OCI-LY7 (cell line): Measurements from ENCODE around the gene OSBPL3. TPM values are rescaled to one million over a fixed set of nuclear protein-coding genes. Genes with fewer than 3 reads are reported as not detected.

Experiments
- BruUV-seq: library from RNA; stranded (reverse); fragments of 400-500 nt; replicated peaks from 2 replicates; lab custom pipeline; 2021; lab: Mats Ljungman, UMichigan
- CTCF ChIA-PET: fragments of 300-600 bp; sonication (Branson Sonifier 250); formaldehyde crosslinking; loops from one replicate; lab custom pipeline; 2022; ENCODE audit warnings: antibody characterized with exemption; ENCODE audit not compliant: unreplicated experiment; lab: Charles Lee
- POLR2A ChIA-PET: fragments of 300-600 bp; sonication (Branson Sonifier 250); formaldehyde crosslinking; loops from one replicate; lab custom pipeline; 2022; ENCODE audit warnings: antibody characterized with exemption; lab: Charles Lee
- DNase-seq: peaks from one replicate; pipeline ENCODE4 v3.0.0-alpha.2; 2015; ENCODE audit warnings: low spot score
- H2AFZ ChIP-seq: fragments of 200-600 bp; sonication (generic), shearing (Covaris generic); 2 replicates; pipeline ENCODE4 v1.6.1; 2014; ENCODE audit warnings: mild to moderate bottlenecking, antibody characterized with exemption, low read length, moderate library complexity
- H3K27ac ChIP-seq: fragments of 200-600 bp; sonication (generic); 2 replicates; pipeline ENCODE4 v1.5.1; 2014; ENCODE audit warnings: mixed run types, low read depth, mild to moderate bottlenecking, moderate library complexity, low read length, inconsistent platforms; ENCODE audit not compliant: poor library complexity, severe bottlenecking
- H3K36me3 ChIP-seq: fragments of 200-600 bp; sonication (generic); 2 replicates; pipeline ENCODE4 v1.6.1; 2014; ENCODE audit warnings: mild to moderate bottlenecking, antibody characterized with exemption, low read length, moderate library complexity, mixed read lengths; ENCODE audit not compliant: insufficient read depth
- H3K4me1 ChIP-seq: fragments of 200-600 bp; sonication (generic); 2 replicates; pipeline ENCODE4 v1.5.1; 2014; ENCODE audit warnings: mild to moderate bottlenecking, low read length; ENCODE audit not compliant: insufficient read depth, poor library complexity, severe bottlenecking
- H3K4me2 ChIP-seq: fragments of 200-600 bp; sonication (generic); 2 replicates; pipeline ENCODE4 v1.6.1; 2014; ENCODE audit warnings: mild to moderate bottlenecking, low read length
- H3K4me3 ChIP-seq: fragments of 200-600 bp; sonication (generic); 2 replicates; pipeline ENCODE4 v1.5.1; 2014; ENCODE audit warnings: mild to moderate bottlenecking, low read depth, low read length; ENCODE audit not compliant: poor library complexity, severe bottlenecking
- H3K79me2 ChIP-seq: fragments of 200-600 bp; sonication (generic); 2 replicates; pipeline ENCODE4 v1.6.1; 2016; ENCODE audit warnings: low read depth, mild to moderate bottlenecking, low read length, moderate library complexity, mixed read lengths; ENCODE audit not compliant: insufficient read depth
- H3K9me2 ChIP-seq: fragments of 200-600 bp; sonication (generic); 2 replicates; pipeline ENCODE4 v1.6.1; 2016; ENCODE audit warnings: mild to moderate bottlenecking, low read length, mixed read lengths; ENCODE audit not compliant: insufficient read depth
- H3K9me3 ChIP-seq: fragments of 200-600 bp; sonication (generic); 2 replicates; pipeline ENCODE4 v1.6.1; 2014; ENCODE audit warnings: mild to moderate bottlenecking, mixed run types, low read length, mixed read lengths
- H4K20me1 ChIP-seq: fragments of 200-600 bp; sonication (generic); 2 replicates; pipeline ENCODE4 v1.6.1; 2014; ENCODE audit warnings: mild to moderate bottlenecking, antibody characterized with exemption, low read length, moderate library complexity, mixed read lengths; ENCODE audit not compliant: insufficient read depth
- CTCF ChIP-seq: fragments of 200-600 bp; sonication (generic); conservative IDR thresholded peaks from 2 replicates; pipeline ENCODE4 v1.5.1; 2014; ENCODE audit warnings: mild to moderate bottlenecking, antibody characterized with exemption, low read length, moderate library complexity, mixed read lengths
- EZH2phosphoT487 ChIP-seq: fragments of 200-600 bp; sonication (generic); IDR thresholded peaks from 2 replicates; pipeline ENCODE4 v1.6.1; 2018; ENCODE audit warnings: low read depth, borderline replicate concordance, mild to moderate bottlenecking, mixed run types, antibody characterized with exemption, low read length, moderate library complexity, mixed read lengths
- intact Hi-C: fragments of 100-400 bp; cut with micrococcal nuclease; formaldehyde crosslinking; loops from one replicate; pipeline ENCODE4 v1.10.0; 2022; ENCODE audit not compliant: unreplicated experiment
- total RNA-seq, 2 experiments: library from RNA; depleted of rRNA in 1 of 2; stranded (reverse); fragments of >200 nt in 1 of 2; shearing (Covaris generic) in 1 of 2; gene quantifications; 2 replicates each; pipeline ENCODE4 v1.2.3, GENCODE V29; 2014 to 2022

Gene OSBPL3
- total RNA-seq, 2 experiments from 2014 or later, result 28.7 to 79.9 TPM

GRCh38 chr7:24825381-24825794 is 154.6 kb downstream of the OSBPL3 start:
- BruUV-seq, result no TSS peak
- intact Hi-C loops, result no loop called here
- no peaks in the 10 kb centered on the region for H3K9me2 ChIP-seq
- ChIA-PET CTCF (interaction anchor here (1.0 to 1.2 kb wide), 2 partner anchors 10 to 70 kb away, joined by 3 to 5 read pairs; no protein-coding TSS in a partner anchor), POLR2A (interaction anchor here (0.7 to 3.3 kb wide), 4 partner anchors 10 to 267 kb away, joined by 3 to 23 read pairs (median 6); no protein-coding TSS in a partner anchor)
- no peak overlapping the region for H3K4me3 ChIP-seq
- no peak overlapping the region for H3K4me2 ChIP-seq
- H4K20me1 ChIP-seq, result no peaks in the 10 kb centered on the region
- no peaks in the 10 kb centered on the region for H3K9me3 ChIP-seq
- no peak overlapping the region for H3K27ac ChIP-seq
- no peak overlapping the region for H2AFZ ChIP-seq
- peaks cover 84% of the 10 kb centered on the region for H3K4me1 ChIP-seq
- no peak for TF ChIP-seq EZH2phosphoT487
- H3K36me3 ChIP-seq, result peaks cover 88% of the 10 kb centered on the region
- DNase-seq, result no peak
- H3K79me2 ChIP-seq, result no peaks in the 10 kb centered on the region; the same call in 1 of the 2 replicates

GRCh38 chr7:24824896-24825295 is 155.1 kb downstream of the OSBPL3 start:
- H3K4me1 ChIP-seq, result peaks cover 84% of the 10 kb centered on the region
- H3K79me2 ChIP-seq, result no peaks in the 10 kb centered on the region; the same call in 1 of the 2 replicates
- H3K4me2 ChIP-seq, result no peak overlapping the region
- intact Hi-C loops, result loop anchor here (5.0 kb wide), 1 partner anchor 108 kb away; no protein-coding TSS in a partner anchor
- no peak overlapping the region for H3K27ac ChIP-seq
- H4K20me1 ChIP-seq, result no peaks in the 10 kb centered on the region
- TF ChIP-seq CTCF (no peak), EZH2phosphoT487 (no peak)
- H3K9me3 ChIP-seq, result no peaks in the 10 kb centered on the region
- DNase-seq, result no peak
- peaks cover 87% of the 10 kb centered on the region for H3K36me3 ChIP-seq
- H3K4me3 ChIP-seq, result no peak overlapping the region
- no TSS peak for BruUV-seq
- H2AFZ ChIP-seq, result no peak overlapping the region
- POLR2A ChIA-PET, result interaction anchor here (1.2 to 3.3 kb wide), 2 partner anchors 11 to 53 kb away, joined by 3 to 23 read pairs; no protein-coding TSS in a partner anchor
- CTCF ChIA-PET, result interaction anchor here (1.0 to 1.2 kb wide), 2 partner anchors 11 to 71 kb away, joined by 3 to 5 read pairs; no protein-coding TSS in a partner anchor
- no peaks in the 10 kb centered on the region for H3K9me2 ChIP-seq

- no peak for DNase-seq
- ChIA-PET CTCF (no interaction called here), POLR2A (interaction anchor here (3.3 kb wide), 1 partner anchor 11 kb away, joined by 23 read pairs; no protein-coding TSS in a partner anchor)
- H3K9me2 ChIP-seq, result no peaks in the 10 kb centered on the region
- intact Hi-C loops, result loop anchor here (5.0 kb wide), 1 partner anchor 107 kb away; no protein-coding TSS in a partner anchor
- H4K20me1 ChIP-seq, result no peaks in the 10 kb centered on the region
- no TSS peak for BruUV-seq
- H3K4me2 ChIP-seq, result no peak overlapping the region
- TF ChIP-seq CTCF (no peak), EZH2phosphoT487 (no peak)
- peaks cover 84% of the 10 kb centered on the region for H3K4me1 ChIP-seq
- no peaks in the 10 kb centered on the region for H3K9me3 ChIP-seq
- H3K27ac ChIP-seq, result peak overlapping the region; percentile 98
- H3K79me2 ChIP-seq, result no peaks in the 10 kb centered on the region; the same call in 1 of the 2 replicates
- H3K4me3 ChIP-seq, result no peak overlapping the region
- H2AFZ ChIP-seq, result no peak overlapping the region
- H3K36me3 ChIP-seq, result peaks cover 88% of the 10 kb centered on the region
These were observed 155.6 kb downstream of the OSBPL3 start for GRCh38 chr7:24824400-24824799.
